GM08714 (cell line): ENCODE results near the gene CELF1.

Experiments
- H3K4me3 ChIP-seq: fragments of 200-500 bp; sonication (Bioruptor generic); 2 replicates; pipeline ENCODE4 v1.5.1; 2014; ENCODE audit warnings: mild to moderate bottlenecking, low read length, inconsistent platforms
- ZNF274 ChIP-seq: IDR thresholded peaks from 2 replicates; pipeline ENCODE4 v1.6.1; 2012; ENCODE audit warnings: mild to moderate bottlenecking, low read depth, low read length

The CELF1 gene

DNA sequence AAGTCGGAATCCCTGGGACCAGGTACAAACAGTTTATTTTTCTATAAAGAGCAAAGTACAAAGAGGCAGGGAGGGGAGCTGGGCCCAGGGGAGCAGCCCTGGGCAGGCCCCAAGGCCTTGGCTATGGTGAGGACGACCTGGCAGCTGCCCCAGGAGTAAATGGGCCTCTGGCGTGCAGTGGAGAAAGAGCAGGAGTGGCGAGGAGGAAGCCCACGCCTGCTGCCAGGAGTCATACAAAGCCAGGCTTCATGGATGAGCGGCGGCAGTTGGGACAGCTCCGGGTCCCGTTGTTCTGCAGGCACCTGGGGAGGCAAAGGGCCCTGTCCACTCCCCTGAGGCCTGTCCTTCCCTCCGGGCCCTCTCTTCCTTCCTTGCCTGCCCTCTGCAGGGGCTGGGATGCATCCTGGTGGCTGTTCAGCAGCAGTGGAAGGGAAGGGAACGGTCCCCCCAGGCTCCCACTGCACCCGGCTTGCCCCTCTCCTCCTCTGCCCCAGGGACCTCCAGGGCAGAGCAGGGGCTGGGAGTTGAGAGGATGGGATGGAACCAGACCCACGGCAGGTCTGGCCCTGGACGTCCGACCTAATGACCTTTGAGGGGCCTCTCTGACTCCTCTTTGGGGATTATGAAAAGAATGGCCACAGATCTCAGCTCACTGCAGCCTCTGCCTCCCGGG, 115.0 kb downstream of the CELF1 start:
- TF ChIP-seq ZNF274: no peak
- H3K4me3 ChIP-seq: no peak overlapping the region

DNA sequence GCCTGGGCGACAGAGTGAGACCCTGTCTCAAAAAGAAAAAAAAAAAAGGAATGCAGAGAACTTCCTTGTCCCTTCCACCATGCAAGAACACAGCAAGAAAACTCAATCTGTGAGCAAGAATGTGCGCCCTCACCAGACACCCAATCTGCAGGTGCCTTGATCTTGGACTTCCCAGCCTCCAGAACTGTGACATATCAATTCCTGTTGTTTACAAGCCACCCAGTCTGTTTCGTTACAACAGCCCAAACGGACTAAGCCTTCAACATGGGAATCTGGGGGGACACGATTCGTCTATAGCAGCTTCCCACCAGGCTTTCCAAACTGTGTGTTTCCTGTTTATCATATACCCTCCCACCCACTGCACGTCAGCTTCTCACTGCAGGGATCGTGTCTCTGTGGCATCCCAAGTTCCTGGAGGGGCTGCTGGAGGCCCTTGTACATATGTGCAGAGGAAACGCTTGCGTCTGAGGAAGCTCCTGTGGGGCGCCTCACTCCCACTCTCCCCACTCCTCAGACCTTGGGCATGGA, 115.7 kb downstream of the CELF1 start:
- no peak overlapping the region for H3K4me3 ChIP-seq
- no peak for TF ChIP-seq ZNF274

DNA sequence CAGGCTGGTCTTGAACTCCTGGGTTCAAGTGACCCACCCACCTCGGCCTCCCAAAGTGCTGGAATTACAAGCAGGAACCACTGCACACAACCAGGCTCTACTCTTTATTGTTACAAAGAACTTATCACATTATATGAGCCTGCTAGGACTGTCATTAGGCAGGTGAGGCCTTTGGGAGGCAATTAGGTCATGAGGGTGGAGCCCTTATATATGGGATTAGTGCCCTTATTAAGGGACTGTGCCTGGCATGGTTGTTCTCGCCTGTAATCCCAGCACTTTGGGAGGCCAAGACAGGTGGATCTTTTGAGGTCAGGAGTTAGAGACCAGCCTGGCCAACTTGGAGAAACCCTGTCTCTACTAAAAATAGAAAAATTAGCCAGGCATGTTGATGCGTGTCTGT, 116.2 kb downstream of the CELF1 start:
- TF ChIP-seq ZNF274: no peak
- no peak overlapping the region for H3K4me3 ChIP-seq

DNA sequence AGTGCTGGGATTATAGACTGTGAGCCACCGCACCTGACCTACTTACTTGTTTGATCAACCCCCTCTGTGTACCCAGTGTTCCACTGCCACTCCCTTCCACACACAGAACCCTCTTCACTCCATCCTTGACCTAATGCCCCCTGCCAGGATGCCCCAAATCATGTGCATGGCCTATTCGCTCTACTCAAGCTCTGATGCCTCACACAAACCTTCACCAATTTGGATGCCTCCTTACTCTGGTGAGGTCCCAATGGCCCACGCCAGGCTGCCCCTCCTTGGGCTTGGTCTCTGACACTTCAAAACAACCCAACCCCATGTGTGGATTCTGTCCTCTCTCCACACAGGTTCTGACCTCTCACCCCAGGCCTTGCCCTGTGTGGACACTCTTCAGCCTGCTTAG, 117.2 kb downstream of the CELF1 start:
- no peak for TF ChIP-seq ZNF274
- no peak overlapping the region for H3K4me3 ChIP-seq

DNA sequence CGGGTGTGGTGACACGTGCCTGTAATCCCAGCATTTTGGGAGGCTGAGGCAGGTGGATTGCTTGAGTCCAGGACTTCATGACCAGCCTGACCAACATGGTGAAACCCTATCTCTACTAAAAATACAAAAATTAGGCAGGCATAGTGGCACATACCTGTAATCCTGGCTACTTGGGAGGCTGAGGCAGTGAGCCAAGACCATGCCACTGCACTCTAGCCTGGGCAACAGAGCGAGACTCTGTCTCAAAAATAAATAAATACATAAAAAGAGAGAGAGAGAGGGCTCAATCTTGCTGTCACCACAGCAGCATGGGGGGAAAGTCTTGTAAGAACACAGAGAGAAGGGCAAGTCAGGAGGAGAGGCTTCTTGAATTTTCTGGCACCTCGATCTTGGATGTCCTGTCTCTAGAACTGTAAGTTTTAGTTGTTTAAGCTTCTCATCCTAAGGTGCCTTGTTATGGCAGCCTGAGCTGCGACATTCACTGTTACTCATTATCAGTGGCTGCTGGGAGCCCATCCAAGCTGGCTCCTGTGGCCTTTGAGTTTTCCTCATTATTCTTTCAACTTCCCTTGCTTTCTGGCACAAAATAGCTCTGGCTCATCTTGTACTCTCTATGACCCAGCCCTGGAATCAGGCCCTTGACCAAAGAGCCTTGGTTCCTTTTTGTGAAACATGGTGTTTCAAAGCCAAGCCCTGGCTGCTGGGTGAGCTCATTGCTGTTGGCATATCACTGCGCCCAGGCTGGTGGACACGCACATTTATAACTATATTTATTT, 118.7 kb downstream of the CELF1 start:
- no peak for TF ChIP-seq ZNF274
- H3K4me3 ChIP-seq: no peak overlapping the region

DNA sequence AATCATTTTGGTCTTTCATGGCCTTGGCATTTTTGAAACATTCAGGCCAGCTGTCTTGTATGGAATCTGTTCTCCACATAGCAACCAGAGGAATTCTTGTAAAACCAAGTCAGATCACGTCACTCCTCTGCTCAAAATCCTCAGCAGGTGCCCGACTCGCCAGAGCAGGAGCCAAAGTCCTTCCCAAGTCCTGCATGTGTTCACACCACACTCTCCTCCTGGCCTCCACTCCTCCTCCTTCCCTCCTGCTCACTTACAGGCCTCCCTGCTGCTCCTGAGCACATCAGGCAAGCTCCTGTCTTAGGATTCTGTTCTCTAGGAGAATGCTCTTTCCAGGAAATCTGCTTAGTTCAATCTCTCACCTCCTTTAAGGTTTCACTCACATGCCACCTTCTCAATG, 119.8 kb downstream of the CELF1 start:
- TF ChIP-seq ZNF274: no peak
- no peak overlapping the region for H3K4me3 ChIP-seq

DNA sequence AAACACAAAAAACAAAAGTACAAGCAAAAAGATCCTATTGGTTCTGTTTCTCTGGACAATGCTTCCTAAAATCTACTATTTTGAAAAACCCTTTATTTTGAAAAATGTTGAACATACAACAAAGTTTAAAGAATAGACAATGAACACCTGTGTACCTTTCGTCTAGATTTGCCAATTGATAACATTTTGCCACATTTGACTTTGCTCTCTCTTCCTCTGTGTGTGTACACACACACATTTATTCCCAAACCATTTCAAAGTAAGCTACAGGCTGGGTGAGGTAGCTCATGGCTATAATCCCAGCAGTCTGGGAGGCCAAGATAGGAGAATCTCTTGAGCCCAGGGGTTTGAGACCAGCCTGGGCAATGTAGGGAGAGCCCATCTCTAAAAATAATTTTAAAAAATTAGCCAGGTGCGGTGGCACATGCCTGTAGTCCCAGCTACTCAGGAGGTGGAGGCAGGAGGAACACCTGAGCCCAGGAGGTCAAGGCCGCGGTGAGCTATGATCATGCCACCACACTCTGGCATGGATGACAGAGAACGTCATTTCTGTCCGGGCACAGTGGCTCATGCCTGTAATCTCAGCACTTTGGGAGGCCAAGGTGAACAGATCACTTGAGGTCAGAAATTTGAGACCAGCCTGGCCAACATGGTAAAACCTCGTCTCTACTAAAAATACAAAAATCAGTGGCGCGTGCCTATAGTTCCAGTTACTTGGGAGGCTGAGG, 121.4 kb downstream of the CELF1 start:
- TF ChIP-seq ZNF274: no peak
- H3K4me3 ChIP-seq: no peak overlapping the region

DNA sequence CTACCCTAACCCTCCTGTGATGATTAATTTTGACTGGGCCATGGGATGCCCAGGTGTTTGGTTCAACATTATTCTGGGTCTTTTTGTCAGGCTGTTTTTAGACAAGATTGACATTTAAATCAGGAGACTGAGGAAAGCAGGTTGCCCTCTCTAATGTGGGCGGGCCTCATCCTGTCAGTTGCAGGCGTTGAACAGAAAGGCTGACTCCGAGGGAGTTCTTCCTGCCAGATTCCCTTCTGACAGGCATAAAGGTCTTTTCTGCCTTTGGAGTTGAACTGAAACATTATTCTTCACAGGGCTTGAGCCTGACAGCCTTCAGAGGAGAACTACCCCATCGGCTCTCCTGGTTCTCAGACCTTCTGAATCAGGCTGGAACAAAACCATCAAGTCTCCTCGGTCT, 122.4 kb downstream of the CELF1 start:
- no peak overlapping the region for H3K4me3 ChIP-seq
- TF ChIP-seq ZNF274: no peak

DNA sequence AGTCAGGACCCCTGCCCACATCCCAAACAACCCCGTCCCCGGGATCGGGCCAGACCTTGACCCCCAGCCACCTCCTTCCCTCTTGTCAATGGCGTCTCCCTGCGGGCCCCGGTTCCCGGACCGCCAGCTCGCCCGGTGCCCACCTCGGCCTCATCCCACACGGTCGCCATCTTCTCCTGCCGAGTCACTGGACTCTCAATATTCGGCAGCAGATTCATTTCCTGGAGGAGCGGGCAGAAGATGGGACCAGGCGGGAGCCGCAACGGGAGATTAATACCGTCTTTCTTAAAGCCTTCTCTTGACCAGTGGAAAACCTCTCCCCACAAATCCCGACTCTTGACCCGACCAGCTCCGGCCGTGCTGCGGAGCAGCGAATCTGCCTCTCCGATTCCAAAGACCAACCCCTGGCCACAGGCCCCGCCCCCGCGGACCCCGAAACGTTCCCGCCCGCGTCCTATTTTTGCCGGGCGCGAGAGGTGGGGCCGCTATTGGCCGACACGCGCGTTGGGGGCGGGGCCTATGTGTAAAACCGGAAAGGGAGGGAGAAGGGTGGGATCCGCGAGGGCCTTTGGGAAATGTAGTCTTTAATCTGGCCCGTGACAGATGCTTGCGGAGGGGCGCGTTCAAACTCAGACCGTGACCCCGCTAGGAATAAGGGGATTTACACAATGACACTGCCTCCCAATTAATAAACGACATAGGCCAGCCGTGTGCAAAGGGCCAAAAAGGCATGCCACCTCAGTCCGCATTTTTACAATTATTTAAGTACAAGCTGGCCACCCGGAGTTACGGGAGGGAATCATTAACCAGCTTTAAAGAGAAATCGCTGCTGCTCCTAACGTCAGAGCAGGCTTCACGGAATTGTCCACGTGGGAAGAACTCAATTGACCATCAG, 126.6 kb downstream of the CELF1 start, which contains the start of gene PSMC3:
PSMC3 (minus strand) TSS at position 378 of the 895 bp plus-strand sequence; CDS start at position 218, 160 bp downstream.
- TF ChIP-seq ZNF274: no peak
- H3K4me3 ChIP-seq: peak within 1 kb of the TSS; percentile 95

DNA sequence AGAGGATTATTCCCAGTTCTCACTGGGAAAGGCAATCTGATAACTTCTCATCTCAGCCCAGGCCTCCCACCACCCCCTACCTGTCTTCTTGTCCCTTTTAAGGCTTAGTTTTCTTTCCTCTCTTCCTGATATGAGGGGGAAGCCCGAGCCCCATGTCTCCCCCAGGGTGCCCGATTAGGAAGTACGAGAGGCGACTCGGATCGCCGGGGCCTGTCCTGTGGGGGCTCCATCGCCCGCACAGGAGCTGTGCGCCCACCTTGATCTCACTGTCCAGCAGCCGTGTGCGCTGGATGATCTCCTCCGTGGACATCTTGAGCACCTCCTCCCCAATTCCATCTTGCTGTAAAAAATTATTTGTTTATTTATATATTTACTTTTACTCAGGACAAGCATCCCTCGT, 127.3 kb downstream of the CELF1 start:
- TF ChIP-seq ZNF274: no peak
- peak overlapping the region; percentile 95 for H3K4me3 ChIP-seq

DNA sequence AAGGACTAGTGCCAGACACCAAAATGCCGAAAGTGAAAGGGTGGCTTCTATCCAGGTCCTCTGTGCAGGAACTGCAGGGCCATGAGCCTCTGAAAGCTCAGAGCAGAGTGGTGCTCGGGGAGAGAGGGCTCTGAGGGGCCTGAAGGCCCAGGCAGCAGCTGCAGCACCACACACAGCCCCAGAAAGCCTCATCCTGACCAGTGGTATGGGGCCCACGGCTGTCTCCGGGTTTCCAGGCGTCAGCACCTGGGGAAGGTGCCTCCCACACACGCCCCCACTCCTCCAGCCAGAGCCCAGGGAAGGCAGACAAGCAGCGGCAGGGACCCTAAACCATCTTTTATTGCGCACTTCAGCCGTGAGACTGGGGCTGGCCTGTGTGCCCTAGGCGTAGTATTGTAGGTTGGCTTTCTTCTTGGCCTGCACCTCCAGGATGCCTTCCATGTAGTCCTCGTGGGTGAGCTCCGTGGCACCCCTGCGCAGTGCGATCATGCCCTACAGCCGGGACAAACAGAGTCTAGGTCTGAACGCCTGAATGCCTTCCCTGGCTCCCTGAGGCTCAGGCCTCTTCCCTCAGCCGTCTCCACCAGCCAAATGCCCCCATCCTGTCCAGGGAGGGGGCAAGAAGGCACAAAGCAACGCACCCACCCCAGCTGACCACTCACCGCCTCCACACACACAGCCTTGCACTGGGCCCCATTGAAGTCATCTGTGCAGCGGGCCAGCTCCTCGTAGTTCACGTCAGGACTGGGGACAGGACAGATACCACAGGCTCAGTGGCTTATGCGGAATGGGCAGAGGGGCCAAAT, 134.3 kb downstream of the CELF1 start:
- H3K4me3 ChIP-seq: no peak overlapping the region
- no peak for TF ChIP-seq ZNF274

DNA sequence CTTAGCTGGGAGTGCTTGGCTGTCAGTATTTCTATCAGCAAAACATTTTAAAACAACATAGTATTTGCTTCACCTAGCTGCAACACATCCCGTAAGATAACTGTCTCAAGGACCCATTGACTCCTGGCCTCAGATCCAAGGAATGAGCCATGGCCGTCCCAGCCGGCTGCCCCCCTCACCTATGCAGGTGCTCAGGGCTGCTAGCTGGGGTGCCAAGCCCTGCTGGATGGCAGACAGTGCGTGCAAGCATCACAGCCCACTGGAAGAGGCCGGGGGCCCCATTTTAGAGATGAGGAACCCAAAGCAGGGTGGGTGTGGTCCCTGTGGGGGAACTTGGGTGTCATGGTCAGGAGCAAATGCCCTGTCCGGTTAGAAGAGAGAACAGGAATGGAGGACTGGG, 135.2 kb downstream of the CELF1 start:
- TF ChIP-seq ZNF274: no peak

More for the DNA sequence above, 135.2 kb downstream of the CELF1 start:
- H3K4me3 ChIP-seq: no peak overlapping the region
